ENCODE measurements around the gene ST3GAL3. TPM values are rescaled to one million over a fixed set of nuclear protein-coding genes. Genes with fewer than 3 reads are reported as not detected.

The ST3GAL3 gene
- total RNA-seq, 3 donors from 2014 or later = 14.0 to 23.0 (median 19.7) TPM

DNA sequence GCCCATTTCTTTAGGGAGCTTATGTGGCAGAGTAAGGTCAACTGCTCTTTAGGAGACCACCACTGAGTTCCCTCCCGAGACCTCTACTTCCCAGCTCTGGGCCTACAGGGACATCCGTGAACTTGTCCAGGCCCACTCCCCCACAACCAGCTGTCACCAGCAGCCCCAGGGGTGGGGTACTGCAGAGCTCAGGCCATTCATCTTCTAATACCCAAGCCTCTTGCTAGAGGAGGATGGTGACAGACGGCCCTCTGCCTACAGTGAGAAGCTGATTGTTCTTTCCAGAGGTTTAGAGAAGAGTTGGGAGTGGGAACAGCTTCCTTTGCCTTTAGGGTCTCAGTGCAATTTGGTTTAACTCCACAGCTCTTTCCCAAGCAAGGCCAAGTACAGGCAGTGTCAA, 193.1 kb downstream of the ST3GAL3 start:
- Histone ChIP-seq H3K27ac (no peak overlapping the region), H3K9me3 (no peaks in the 10 kb centered on the region), H3K27me3 (no peaks in the 10 kb centered on the region), H3K4me1 (no peaks in the 10 kb centered on the region), H3K36me3 (no peaks in the 10 kb centered on the region), H3K4me3 (no peak overlapping the region)
- intact Hi-C loops (cut with DNase I; ENCODE audit: low total_unique reads) = no loop called here
- no peak for TF ChIP-seq POLR2AphosphoS5 (IDR thresholded peaks at IDR 0.05)
- TF ChIP-seq POLR2A (IDR thresholded peaks at IDR 0.05) = no peak
- TF ChIP-seq, protein P1, sequence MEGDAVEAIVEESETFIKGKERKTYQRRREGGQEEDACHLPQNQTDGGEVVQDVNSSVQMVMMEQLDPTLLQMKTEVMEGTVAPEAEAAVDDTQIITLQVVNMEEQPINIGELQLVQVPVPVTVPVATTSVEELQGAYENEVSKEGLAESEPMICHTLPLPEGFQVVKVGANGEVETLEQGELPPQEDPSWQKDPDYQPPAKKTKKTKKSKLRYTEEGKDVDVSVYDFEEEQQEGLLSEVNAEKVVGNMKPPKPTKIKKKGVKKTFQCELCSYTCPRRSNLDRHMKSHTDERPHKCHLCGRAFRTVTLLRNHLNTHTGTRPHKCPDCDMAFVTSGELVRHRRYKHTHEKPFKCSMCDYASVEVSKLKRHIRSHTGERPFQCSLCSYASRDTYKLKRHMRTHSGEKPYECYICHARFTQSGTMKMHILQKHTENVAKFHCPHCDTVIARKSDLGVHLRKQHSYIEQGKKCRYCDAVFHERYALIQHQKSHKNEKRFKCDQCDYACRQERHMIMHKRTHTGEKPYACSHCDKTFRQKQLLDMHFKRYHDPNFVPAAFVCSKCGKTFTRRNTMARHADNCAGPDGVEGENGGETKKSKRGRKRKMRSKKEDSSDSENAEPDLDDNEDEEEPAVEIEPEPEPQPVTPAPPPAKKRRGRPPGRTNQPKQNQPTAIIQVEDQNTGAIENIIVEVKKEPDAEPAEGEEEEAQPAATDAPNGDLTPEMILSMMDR (IDR thresholded peaks at IDR 0.05) = no peak
- no peak for DNase-seq (ENCODE audit: low spot score in 2 of 2)

DNA sequence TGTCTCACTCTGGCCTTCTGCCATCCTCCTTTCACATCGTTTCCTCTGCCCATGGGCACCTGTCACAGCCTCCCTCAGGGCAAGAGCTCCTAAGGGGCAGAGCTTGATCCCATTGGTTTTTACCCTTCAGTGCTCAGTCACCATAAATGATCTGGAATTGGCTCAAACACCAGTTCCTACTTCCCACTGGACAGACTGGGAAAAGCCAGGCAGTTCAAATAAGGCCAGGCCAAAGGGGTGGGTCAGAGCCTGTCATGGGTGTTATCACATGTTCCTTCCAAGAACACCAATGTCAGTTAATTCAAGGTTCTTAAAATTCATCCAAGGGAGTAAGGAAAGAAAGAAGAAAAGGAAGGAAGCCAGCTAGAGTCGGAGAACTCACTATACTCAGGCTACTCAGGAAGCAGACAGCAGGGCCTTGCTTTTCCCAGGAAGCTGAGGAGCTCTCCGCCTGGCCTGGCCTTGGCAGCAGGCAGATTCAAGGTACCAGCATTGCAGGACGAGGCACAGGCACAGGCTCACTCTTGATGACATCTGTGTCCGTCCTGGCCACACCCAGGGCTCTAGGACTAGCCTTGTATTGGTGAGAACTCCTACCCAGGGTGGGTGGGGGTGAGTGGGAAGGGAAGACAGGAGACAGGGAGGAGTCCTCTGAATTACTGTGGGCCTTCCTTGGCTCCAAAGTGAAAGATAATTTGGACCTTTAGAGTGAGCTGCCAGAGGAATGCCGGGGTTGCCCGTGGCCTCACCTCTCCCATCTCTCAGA, 194.0 kb downstream of the ST3GAL3 start:
- TF ChIP-seq POLR2A (IDR thresholded peaks at IDR 0.05) = no peak
- no peak for TF ChIP-seq POLR2AphosphoS5 (IDR thresholded peaks at IDR 0.05)
- TF ChIP-seq, protein P1 (IDR thresholded peaks at IDR 0.05) = no peak
- intact Hi-C loops (cut with DNase I; ENCODE audit: low total_unique reads) = no loop called here
- Histone ChIP-seq H3K4me3 (no peak overlapping the region), H3K9me3 (no peaks in the 10 kb centered on the region), H3K4me1 (no peaks in the 10 kb centered on the region), H3K36me3 (no peaks in the 10 kb centered on the region), H3K27ac (no peak overlapping the region), H3K27me3 (no peaks in the 10 kb centered on the region)
- no peak for DNase-seq (ENCODE audit: low spot score in 2 of 2)

DNA sequence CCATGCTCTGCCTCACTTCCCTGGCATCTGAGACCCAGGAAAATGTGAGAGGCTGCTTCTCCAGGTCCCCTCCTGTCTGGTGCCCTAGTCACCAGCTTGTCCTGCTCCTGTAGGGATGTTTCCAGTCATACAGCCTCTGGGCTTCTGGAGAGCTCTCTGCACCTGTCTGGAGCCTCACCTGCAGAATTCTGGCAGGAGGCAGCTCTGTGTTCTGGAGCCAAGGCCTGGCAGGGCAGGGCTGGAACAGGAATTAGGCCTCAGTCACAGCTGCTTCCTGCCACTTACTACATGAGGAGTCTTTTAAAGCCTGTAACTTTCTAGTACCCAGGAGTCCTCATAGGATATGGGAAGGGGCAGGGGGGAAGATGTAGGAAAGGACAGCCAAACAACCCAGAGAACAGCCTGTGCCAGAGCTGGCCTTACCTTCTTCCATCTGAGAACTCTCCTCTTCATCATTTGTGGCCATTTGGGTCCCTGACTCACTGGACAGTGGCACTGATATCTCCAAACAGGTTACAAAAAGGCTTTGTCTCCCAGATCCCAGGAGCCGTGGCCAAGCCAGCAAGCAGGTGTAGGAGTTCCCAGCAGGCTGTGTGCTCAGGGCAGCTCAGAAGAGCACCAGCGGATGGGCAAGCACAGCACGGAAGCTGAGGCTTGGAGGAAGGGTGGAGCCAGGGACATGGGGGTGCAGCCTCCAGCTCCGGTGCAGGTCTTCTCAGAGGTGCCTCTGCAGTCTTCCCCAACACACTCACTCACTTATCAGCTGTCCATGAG, 194.9 kb downstream of the ST3GAL3 start:
- TF ChIP-seq, protein P1 (IDR thresholded peaks at IDR 0.05) = no peak
- TF ChIP-seq POLR2A (IDR thresholded peaks at IDR 0.05) = no peak
- no peak for TF ChIP-seq POLR2AphosphoS5 (IDR thresholded peaks at IDR 0.05)
- Histone ChIP-seq H3K9me3 (no peaks in the 10 kb centered on the region), H3K4me3 (no peak overlapping the region), H3K27ac (no peak overlapping the region), H3K4me1 (no peaks in the 10 kb centered on the region), H3K27me3 (no peaks in the 10 kb centered on the region), H3K36me3 (no peaks in the 10 kb centered on the region)
- intact Hi-C loops (cut with DNase I; ENCODE audit: low total_unique reads) = no loop called here
- DNase-seq (ENCODE audit: low spot score in 2 of 2) = peak; percentile 20 to 22

DNA sequence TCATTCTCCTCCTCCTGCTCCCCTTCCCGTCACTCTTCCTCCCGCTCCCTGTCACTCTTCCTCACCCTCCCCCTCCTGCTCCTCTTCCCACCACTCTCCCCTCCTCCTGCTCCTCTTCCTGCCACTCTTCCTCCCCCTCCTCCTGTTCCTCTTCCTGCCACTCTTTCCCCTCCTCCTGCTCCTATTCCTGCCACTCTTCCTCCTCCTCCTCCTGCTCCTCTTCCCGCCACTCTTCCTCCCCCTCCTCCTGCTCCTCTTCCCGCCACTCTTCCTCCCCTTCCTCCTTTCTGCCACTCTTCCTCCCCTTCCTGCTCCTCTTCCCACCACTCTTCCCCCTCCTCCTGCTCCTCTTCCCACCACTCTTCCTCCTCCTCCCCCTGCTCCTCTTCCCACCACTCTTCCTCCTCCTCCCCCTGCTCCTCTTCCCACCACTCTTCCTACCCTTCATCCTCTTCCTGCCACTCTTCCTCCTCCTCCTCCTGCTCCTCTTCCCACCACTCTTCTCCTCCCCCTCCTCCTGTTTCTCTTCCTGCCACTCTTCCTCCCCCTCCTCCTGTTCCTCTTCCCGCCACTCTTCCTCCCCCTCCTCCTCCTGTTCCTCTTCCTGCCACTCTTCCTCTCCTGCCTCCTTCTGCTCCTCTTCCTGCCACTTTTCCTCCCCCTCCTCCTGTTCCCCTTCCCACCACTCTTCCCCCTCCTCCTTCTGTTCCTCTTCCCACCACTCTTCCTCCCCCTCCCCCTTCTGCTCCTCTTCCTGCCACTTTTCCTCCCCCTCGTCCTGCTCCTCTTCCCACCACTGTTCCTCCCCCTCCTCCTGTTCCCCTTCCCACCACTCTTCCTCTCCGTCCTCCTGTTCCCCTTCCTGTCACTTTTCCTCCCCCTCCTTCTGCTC, 197.6 kb downstream of the ST3GAL3 start:
- H3K27me3 ChIP-seq = no peaks in the 10 kb centered on the region
- no peaks in the 10 kb centered on the region for H3K4me1 ChIP-seq
- intact Hi-C loops (cut with DNase I; ENCODE audit: low total_unique reads) = loop anchor here (1.0 kb wide), 1 partner anchor 33 kb away; no protein-coding TSS in a partner anchor
- no peaks in the 10 kb centered on the region for H3K36me3 ChIP-seq
- H3K9me3 ChIP-seq = no peaks in the 10 kb centered on the region
- DNase-seq (ENCODE audit: low spot score in 2 of 2) = no peak
- H3K27ac ChIP-seq = no peak overlapping the region
- TF ChIP-seq, protein P1 (IDR thresholded peaks at IDR 0.05) = no peak
- TF ChIP-seq POLR2A (IDR thresholded peaks at IDR 0.05) = no peak
- no peak for TF ChIP-seq POLR2AphosphoS5 (IDR thresholded peaks at IDR 0.05)
- no peak overlapping the region for H3K4me3 ChIP-seq

All from breast epithelium (tissue), 4 donors.